ENCODE data around the gene SHISAL1. TPM values are rescaled to one million over a fixed set of nuclear protein-coding genes. Genes with fewer than 3 reads are reported as not detected.

SHISAL1 gene
- polyA plus RNA-seq, 1 donor (not counting 4 experiments of a cell fraction or from before 2014, with no cell fraction given): 0.24 TPM

GRCh38 chr22:44244265-44244822 is 68.4 kb downstream of the SHISAL1 start:
- Histone ChIP-seq H3K9ac (ENCODE audit: control insufficient read depth, extremely low read depth, insufficient read depth, low read length) (no peak overlapping the region), H3K79me2 (ENCODE audit: control insufficient read depth, insufficient read depth, low read length) (no peaks in the 10 kb centered on the region), H2AFZ (ENCODE audit: control insufficient read depth, low read length) (no peak overlapping the region), H3K9me1 (ENCODE audit: control insufficient read depth, extremely low read depth, insufficient read depth, low read length) (no peaks in the 10 kb centered on the region), H3K9me3 (ENCODE audit: control insufficient read depth, low read depth, low read length) (no peaks in the 10 kb centered on the region), H3K36me3 (ENCODE audit: control insufficient read depth in 2 of 2, extremely low read depth in 1 of 2, insufficient read depth in 2 of 2, low read length in 2 of 2) (no peaks in the 10 kb centered on the region), H3K27me3 (ENCODE audit: control insufficient read depth, extremely low read depth, insufficient read depth, low read length) (peaks cover 9% of the 10 kb centered on the region), H4K20me1 (ENCODE audit: control insufficient read depth, extremely low read depth, insufficient read depth, low read length) (no peaks in the 10 kb centered on the region), H3K4me2 (ENCODE audit: control insufficient read depth, extremely low read depth, insufficient read depth, low read depth, low read length) (no peak overlapping the region), H3K4me3 (ENCODE audit: control insufficient read depth in 2 of 3, extremely low read depth in 1 of 3, insufficient read depth in 2 of 3, low read depth in 1 of 3, low read length in 3 of 3) (no peak overlapping the region), H3K4me1 (ENCODE audit: control insufficient read depth, extremely low read depth, insufficient read depth, low read length) (no peaks in the 10 kb centered on the region), H3K27ac (ENCODE audit: control insufficient read depth, insufficient read depth, low read length) (no peak overlapping the region)
- DNase-seq (ENCODE audit: low read depth, low spot score) (no peak), FAIRE-seq (no peak)
- TF ChIP-seq EZH2 (IDR thresholded peaks at IDR 0.05; ENCODE audit: low read length): no peak
- no peak for TF ChIP-seq CTCF (optimal IDR thresholded peaks at IDR 0.05 in 1 of 3, IDR thresholded peaks at IDR 0.05 in 1 of 3, conservative IDR thresholded peaks at IDR 0.05 in 1 of 3; ENCODE audit: extremely low read depth in 1 of 3, insufficient read depth in 2 of 3, low read length in 3 of 3)
- dilution Hi-C loops (cut with MboI; ENCODE audit: extremely low pct_ligation_motif_present, low sequenced_read_pairs): no loop called here

- no peaks in the 10 kb centered on the region for H3K9me1 ChIP-seq (ENCODE audit: control insufficient read depth, extremely low read depth, insufficient read depth, low read length)
- FAIRE-seq (no peak), DNase-seq (ENCODE audit: low read depth, low spot score) (no peak)
- H3K9ac ChIP-seq (ENCODE audit: control insufficient read depth, extremely low read depth, insufficient read depth, low read length): no peak overlapping the region
- no peak overlapping the region for H3K4me3 ChIP-seq (ENCODE audit: control insufficient read depth in 2 of 3, extremely low read depth in 1 of 3, insufficient read depth in 2 of 3, low read depth in 1 of 3, low read length in 3 of 3)
- no peaks in the 10 kb centered on the region for H3K79me2 ChIP-seq (ENCODE audit: control insufficient read depth, insufficient read depth, low read length)
- no peak overlapping the region for H3K27ac ChIP-seq (ENCODE audit: control insufficient read depth, insufficient read depth, low read length)
- no peaks in the 10 kb centered on the region for H3K9me3 ChIP-seq (ENCODE audit: control insufficient read depth, low read depth, low read length)
- H4K20me1 ChIP-seq (ENCODE audit: control insufficient read depth, extremely low read depth, insufficient read depth, low read length): no peaks in the 10 kb centered on the region
- no peaks in the 10 kb centered on the region for H3K36me3 ChIP-seq (ENCODE audit: control insufficient read depth in 2 of 2, extremely low read depth in 1 of 2, insufficient read depth in 2 of 2, low read length in 2 of 2)
- dilution Hi-C loops (cut with MboI; ENCODE audit: extremely low pct_ligation_motif_present, low sequenced_read_pairs): no loop called here
- no peaks in the 10 kb centered on the region for H3K4me1 ChIP-seq (ENCODE audit: control insufficient read depth, extremely low read depth, insufficient read depth, low read length)
- no peak overlapping the region for H2AFZ ChIP-seq (ENCODE audit: control insufficient read depth, low read length)
- H3K4me2 ChIP-seq (ENCODE audit: control insufficient read depth, extremely low read depth, insufficient read depth, low read depth, low read length): no peak overlapping the region
- peaks cover 9% of the 10 kb centered on the region for H3K27me3 ChIP-seq (ENCODE audit: control insufficient read depth, extremely low read depth, insufficient read depth, low read length)
- TF ChIP-seq CTCF (optimal IDR thresholded peaks at IDR 0.05 in 1 of 3, IDR thresholded peaks at IDR 0.05 in 1 of 3, conservative IDR thresholded peaks at IDR 0.05 in 1 of 3; ENCODE audit: extremely low read depth in 1 of 3, insufficient read depth in 2 of 3, low read length in 3 of 3) (no peak), EZH2 (IDR thresholded peaks at IDR 0.05; ENCODE audit: low read length) (no peak)
Measured at GRCh38 chr22:44243761-44244160, 69.0 kb downstream of the SHISAL1 start.
